Nephron progenitor cell (in vitro differentiated cells): Measurements from ENCODE around the gene AP3D1.
A peak's percentile ranks its signal among the peaks of the same experiment; 100 is the strongest.

Experiments
- DNase-seq: peaks from one replicate; pipeline ENCODE4 v3.0.0; 2021
- H3K27ac Mint-ChIP-seq: 2 replicates; pipeline ENCODE4 v1.8.0; 2021; ENCODE audit warnings: mild to moderate bottlenecking, moderate library complexity, mixed read lengths
- H3K27me3 Mint-ChIP-seq: 2 replicates; pipeline ENCODE4 v1.8.0; 2021; ENCODE audit warnings: mild to moderate bottlenecking, low read depth, mixed read lengths; ENCODE audit not compliant: poor library complexity
- H3K36me3 Mint-ChIP-seq: 2 replicates; pipeline ENCODE4 v1.8.0; 2021; ENCODE audit warnings: low read depth, mixed read lengths
- H3K4me1 Mint-ChIP-seq: 2 replicates; pipeline ENCODE4 v1.8.0; 2021; ENCODE audit warnings: mixed read lengths
- H3K4me3 Mint-ChIP-seq: 2 replicates; pipeline ENCODE4 v1.8.0; 2021; ENCODE audit warnings: mild to moderate bottlenecking, moderate library complexity, mixed read lengths
- H3K9me3 Mint-ChIP-seq: 2 replicates; pipeline ENCODE4 v1.8.0; 2021; ENCODE audit warnings: mild to moderate bottlenecking, moderate library complexity, mixed read lengths
- CTCF ChIP-seq: fragments of 200-600 bp; sonication (generic); IDR thresholded peaks from 2 replicates; pipeline ENCODE4 v1.5.0; 2021; ENCODE audit warnings: antibody characterized with exemption

Gene AP3D1

DNA sequence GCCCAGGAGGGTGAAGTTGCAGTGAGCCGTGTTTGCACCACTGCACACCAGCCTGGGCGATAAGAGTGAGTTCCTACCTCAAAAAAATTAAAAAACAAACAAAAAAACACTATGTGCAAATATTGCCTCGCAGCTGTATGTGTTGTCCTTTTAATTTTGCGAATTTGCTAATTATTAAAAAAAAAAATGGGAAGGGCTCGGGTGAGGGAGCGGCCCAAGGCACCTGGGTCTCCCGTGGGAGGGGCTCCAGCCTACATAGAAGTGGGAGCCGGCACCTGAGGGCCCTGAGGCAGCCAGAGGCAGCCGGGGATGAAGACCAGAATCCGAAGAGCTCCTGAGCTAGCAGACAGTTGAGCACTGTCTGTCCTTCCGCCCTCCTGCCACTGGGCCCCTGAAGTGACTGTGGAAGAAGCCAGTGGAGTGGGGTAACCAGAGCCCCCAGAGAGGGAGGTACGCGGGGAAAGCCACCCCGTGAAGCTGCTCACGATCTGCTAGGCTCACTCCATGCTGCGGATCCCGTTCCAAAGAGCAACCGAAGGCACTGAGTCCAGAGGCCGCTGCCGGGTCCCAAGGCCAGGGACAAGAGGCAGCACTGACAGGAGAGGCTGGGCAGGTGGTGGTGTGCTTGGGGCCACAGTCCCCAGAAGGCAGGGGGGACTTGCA, 48.2 kb downstream of the AP3D1 start:
- H3K27ac Mint-ChIP-seq, result peak overlapping the region; percentile 45
- no peaks in the 10 kb centered on the region for H3K4me1 Mint-ChIP-seq
- no peak overlapping the region for H3K4me3 Mint-ChIP-seq
- peaks cover 58% of the 10 kb centered on the region for H3K36me3 Mint-ChIP-seq
- DNase-seq, result no peak
- no peak for TF ChIP-seq CTCF
- peaks cover 25% of the 10 kb centered on the region for H3K9me3 Mint-ChIP-seq
- peaks cover 5% of the 10 kb centered on the region for H3K27me3 Mint-ChIP-seq

DNA sequence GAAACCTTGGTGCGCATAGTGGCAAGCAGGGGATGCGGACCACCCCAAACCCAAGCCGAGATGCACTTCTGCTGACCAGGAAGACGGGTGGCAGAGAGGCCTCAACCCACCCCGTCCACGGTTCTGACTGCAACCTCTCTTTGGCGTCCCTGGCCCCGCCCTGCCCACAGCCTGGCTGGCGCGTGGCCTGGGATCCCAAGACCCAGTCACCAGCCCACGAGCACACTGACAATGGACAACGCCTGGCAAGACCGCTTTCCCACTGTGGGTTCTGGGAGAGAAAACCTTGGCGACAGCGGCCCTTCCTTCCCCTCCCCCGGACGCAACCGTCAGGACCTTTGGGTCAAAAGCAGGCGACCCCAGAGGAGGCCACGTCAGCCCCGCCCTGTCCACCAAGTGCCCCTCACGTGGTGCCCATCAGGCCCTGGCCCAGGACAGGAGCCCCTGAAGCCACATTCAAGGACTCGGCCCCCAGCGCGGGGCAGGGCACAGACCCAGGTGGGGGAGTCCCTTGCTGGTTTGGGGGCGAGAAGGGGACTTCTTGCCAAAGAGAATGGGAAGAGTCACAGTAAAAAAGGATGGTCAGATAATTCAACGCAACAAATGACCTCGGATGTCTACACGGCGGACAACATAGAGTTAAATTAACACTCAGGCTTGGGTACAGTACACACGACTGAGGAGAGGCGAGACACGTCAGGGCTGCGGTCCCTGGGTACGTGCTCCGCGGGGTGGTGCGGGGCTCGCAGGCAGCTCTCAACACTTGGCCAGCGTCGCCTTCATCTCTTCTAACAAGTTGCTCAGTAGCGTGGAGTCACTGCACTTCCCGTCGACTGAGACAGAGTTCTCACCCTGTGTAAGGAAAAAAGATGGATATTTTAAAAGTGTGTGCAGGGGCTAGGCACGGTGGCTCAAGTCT, 49.7 kb downstream of the AP3D1 start:
- Mint-ChIP-seq H3K9me3 (peaks cover 23% of the 10 kb centered on the region), H3K27ac (no peak overlapping the region), H3K4me3 (no peak overlapping the region), H3K4me1 (peaks cover 5% of the 10 kb centered on the region), H3K36me3 (peaks cover 44% of the 10 kb centered on the region), H3K27me3 (no peaks in the 10 kb centered on the region)
- TF ChIP-seq CTCF, result no peak
- no peak for DNase-seq

GRCh38 chr19:2100719-2101061, 50.7 kb downstream of the AP3D1 start:
- TF ChIP-seq CTCF, result no peak
- H3K27ac Mint-ChIP-seq, result peak overlapping the region; percentile 77
- H3K4me1 Mint-ChIP-seq, result peaks cover 8% of the 10 kb centered on the region
- H3K9me3 Mint-ChIP-seq, result peaks cover 13% of the 10 kb centered on the region
- peaks cover 34% of the 10 kb centered on the region for H3K36me3 Mint-ChIP-seq
- no peaks in the 10 kb centered on the region for H3K27me3 Mint-ChIP-seq
- H3K4me3 Mint-ChIP-seq, result no peak overlapping the region
- no peak for DNase-seq

DNA sequence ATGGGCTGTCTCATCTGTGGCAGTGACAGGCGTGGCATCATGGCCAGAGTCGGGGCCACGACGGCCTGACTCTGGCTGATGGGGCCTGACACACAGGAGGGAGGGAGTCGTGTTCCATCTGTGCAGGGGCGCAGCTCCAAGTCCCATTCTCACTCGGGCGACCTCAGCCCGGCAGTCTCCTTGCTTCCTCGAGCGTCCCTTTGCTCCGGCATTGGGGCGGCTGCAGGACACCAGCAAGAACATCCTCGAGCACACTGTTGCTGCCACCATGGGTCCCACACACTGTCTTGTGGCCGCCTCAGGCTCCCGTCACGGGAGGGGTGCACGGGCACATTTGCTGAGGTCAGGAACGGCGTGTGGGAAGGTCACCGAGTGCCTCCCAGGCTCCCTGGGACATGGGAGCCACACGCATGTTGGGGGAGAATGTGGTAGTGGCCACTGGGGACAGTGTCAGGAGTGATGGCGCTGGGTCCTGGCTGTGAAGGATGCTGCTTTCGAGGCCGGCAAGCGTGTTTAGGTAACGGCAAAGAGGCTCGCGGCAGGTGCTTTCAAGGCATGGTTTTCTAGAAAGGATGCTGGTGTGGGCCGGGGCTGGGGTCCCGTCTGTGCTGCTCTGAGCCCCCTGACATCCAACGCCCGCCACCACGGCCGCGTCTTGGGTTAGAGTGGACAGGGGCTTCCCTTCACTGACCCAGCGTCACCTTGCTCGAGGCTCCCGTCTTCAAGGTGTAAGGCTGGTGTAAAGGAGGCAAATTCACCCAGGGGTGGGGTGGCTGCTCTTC, 51.2 kb downstream of the AP3D1 start:
- no peak for TF ChIP-seq CTCF
- Mint-ChIP-seq H3K36me3 (peaks cover 28% of the 10 kb centered on the region), H3K4me3 (no peak overlapping the region), H3K9me3 (peaks cover 7% of the 10 kb centered on the region), H3K27me3 (no peaks in the 10 kb centered on the region), H3K27ac (no peak overlapping the region), H3K4me1 (peaks cover 14% of the 10 kb centered on the region)
- DNase-seq, result no peak

GRCh38 chr19:2099054-2099501, 52.3 kb downstream of the AP3D1 start:
- DNase-seq, result no peak
- no peak for TF ChIP-seq CTCF
- H3K4me3 Mint-ChIP-seq, result no peak overlapping the region
- H3K27me3 Mint-ChIP-seq, result no peaks in the 10 kb centered on the region
- H3K27ac Mint-ChIP-seq, result no peak overlapping the region
- H3K4me1 Mint-ChIP-seq, result peaks cover 24% of the 10 kb centered on the region
- peaks cover 18% of the 10 kb centered on the region for H3K36me3 Mint-ChIP-seq
- peaks cover under 1% of the 10 kb centered on the region for H3K9me3 Mint-ChIP-seq
